ENCODE measurements around the gene KRT4.

The KRT4 gene

GRCh38 chr12:52821826-52822660 lies 8.1 kb upstream of the KRT4 start:
- DNase-seq, result no peak

DNA sequence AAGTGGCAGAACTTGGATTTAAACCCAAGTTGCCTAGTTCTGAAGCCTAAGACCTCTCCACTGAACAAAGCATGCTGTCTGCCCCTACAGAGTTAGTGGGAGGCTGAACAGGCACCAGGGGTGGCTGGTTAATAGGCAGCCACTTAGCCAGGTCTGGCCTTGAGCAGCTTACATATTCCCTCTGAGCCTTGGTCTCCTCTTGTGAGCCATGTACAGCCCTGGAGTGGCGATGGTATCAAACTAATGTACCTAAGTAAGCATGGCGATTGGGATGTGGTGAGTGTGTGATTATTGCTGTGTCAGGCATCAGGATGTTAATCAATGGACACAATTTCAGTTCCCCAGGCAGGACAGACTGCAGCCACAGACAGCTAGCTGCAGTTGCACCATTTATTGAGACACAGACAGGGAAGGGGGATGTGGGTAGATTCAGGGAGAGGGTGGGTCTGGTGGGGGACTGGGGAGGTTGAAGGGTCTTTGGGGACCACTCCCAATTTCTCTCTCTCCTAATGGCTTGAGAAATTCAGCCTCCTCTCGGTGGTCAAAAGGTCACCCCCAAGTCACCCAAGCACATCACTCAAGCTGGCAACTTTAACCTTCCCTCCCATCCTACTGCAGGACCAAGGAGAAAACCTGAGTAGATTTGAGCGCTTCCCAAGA lies 7.3 kb upstream of the KRT4 start:
- DNase-seq, result no peak

DNA sequence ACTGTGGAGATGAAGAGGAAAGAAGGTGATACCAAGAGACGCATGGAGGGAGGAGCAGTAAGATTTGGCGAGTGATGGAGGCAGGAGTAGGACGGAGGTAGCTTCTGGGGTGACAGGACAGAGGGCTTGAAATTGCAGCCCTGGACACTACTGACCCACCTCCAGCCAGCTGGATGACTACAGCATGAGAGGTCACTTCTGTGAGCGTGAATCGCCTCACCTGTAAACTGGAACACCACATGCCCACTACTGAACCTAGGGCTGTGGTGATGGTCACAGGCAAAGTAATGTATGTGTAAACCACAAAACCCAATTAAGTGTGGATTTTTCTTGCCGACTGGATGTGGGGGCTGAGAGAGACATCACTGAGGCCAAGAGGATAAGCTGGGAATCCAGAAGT lies 6.6 kb upstream of the KRT4 start:
- no peak for DNase-seq

DNA sequence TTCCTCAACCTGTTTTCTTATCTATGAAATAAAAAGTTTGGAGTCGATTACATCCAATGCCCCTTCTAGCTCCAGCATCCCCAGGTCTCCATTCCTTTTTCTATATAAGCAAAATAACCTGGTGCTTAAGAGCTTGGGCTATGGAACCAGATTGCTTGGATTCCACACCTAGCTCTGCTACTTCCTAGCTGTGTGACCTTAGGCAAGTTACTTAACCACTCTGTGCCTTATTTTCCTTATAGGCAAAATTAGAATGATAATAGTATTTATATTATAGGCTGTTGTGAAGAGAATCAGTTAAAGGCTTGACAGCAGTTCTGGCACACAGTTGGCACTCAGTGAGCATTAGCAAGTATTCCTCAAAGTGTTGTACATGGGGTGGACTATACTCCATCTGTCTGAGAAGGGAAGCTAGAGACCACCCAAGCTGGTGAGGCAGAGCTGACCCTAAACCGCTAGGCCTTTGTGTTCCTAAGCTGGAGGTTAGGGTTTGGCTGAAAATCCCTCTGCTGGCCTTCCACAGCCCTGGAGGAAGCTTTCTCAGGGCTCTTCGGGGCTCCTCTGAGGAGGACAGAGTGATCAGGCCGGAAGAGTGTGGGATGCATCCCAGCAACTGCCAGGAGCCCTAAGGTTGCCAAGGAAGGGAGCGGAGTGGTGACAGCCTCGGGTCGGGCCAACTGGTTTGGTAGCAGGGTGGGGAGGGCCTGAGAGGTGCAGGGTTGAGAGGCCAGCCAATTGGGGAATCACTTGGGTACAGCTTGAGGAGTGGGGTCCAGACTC lies 6.0 kb upstream of the KRT4 start:
- DNase-seq, result no peak

GRCh38 chr12:52818887-52819420 lies 5.0 kb upstream of the KRT4 start:
- no peak for DNase-seq

- DNase-seq, result no peak
Measured at GRCh38 chr12:52818388-52818787, 4.5 kb upstream of the KRT4 start.

DNA sequence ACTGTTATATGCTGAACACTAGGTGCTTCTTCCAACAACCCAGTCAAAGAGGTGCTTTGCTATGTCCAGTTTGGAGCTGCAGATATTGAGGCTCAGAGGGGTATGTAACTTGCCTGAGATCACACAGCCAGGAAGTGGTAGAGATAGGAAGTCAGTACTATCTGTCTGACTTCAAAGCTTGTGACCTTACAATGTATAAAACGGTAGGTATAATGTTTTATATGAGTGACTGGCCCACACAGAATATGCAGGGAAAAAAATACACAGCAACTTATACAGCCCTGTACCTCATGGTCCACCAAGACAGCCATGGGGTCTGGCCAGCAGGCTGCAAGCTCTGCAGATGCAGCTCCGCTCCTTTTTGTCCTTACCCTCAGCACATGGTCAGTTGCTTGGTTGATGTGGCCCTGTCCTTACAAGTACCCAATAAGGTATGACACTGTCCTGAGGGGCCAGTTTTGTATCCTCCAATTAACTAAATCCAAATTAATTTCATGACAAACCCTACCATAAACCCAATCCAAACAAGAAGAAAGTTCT lies 3.9 kb upstream of the KRT4 start:
- no peak for DNase-seq

DNA sequence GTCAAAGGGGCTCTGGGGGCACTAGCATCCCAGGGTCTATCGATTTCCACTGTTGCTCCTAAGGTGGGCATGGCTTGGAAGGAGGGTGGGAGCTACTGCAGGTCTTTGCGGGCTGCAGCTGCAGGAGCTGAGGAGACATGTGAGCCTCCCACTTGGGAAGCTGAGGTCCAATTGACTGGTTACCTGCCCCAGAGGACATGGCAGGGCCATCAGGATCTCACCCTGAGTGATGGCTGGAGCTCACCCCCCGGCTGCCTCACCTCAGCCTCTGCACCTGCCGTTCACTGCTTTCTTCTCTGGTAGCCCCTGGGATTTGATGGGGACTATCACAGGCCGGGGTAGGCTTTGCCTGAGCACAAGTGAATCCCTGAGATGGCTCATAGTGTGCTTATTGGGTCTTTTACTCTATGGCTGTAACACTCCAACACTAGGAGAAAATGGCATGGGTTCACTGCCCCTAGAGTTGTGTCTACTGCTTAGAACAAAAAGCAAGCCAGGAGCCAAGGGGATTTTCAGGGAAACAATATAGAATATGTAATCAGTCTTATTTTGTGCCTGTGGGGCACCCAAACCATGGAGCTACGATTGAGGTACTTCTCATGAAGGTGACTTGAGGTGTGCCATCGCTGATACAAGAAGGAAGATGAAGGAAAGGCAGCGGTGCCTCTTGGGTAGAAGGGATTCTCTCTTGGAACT lies 3.2 kb upstream of the KRT4 start:
- no peak for DNase-seq

DNA sequence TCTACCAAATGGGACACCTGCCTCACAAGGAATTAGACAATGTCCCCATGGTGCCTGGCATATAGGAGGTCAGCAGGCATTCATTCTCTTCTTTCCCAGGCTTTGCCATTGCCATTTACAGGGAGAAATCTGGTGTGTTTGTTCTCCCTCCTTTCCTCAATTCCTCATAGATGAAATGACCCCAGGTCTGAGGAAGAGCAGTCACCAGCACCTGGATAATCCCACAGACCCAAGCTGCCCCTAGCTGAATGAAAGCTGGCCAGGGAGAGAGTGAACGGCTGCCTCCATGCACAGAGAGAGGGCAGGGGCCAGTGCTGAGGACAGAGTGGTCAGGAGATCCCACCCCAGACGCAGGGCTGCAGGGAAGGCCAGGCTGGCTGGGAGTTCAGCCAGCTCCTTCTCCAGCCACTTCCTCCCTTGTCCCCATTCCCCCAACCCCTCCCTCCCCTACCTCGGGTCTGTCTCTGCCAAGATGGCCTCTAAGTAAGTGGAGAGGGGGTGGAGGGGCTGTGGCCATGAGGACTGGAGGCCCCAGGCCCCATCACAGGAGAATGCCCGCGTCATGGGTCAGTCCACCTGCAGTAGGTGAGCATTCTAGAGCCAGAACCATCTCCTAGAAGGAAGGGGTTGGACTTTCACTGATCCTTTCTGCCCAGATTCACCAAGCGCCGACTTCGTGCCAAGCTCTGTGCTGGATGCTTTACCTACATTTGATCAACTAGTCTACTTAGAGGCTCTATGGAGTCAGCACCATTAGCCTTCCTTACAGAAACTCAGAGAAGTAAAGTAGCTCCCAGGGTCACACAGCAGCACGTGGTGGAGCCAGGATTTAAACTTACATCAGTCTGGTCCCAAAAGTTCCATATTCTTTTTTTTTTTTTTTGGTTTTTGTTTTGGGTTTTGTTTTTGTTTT lies 2.0 kb upstream of the KRT4 start:
- no peak for DNase-seq

GRCh38 chr12:52815161-52815560 lies 1.2 kb upstream of the KRT4 start:
- no peak for DNase-seq

- DNase-seq, result no peak
Measured at GRCh38 chr12:52814710-52815155, 817 bp upstream of the KRT4 start.

GRCh38 chr12:52813203-52813819 lies 605 bp downstream of the KRT4 start:
- no peak for DNase-seq

DNA sequence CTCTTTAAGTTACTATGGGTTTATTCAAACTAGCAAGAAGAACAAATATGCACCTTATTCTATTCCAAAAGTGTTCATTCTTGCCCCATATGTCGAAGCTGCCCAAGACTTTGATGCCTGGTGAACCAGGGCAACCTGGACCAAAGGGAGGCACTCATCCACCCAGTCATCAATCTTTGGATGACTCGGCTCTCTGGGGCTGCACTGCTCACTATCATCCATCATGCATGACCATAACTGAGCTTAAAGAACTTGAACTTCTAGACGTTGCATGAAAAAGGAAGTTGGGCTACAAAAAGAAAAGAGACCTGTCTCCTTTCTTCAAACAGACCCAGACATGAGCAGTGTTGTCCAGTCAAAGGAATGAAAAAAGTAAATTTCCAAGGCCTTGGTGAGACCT lies 1.2 kb downstream of the KRT4 start:
- DNase-seq, result no peak

GRCh38 chr12:52812073-52812400 lies 1.9 kb downstream of the KRT4 start:
- DNase-seq, result no peak

GRCh38 chr12:52811191-52812072 lies 2.5 kb downstream of the KRT4 start:
- DNase-seq, result no peak

GRCh38 chr12:52810554-52810953 lies 3.4 kb downstream of the KRT4 start:
- no peak for DNase-seq

- no peak for DNase-seq
Measured at GRCh38 chr12:52809166-52809565, 4.8 kb downstream of the KRT4 start.

- no peak for DNase-seq
Measured at GRCh38 chr12:52808573-52809160, 5.2 kb downstream of the KRT4 start.
